PC-9 (cell line): ENCODE measurements around the gene C1orf146. TPM values are rescaled to one million over a fixed set of nuclear protein-coding genes. Genes with fewer than 3 reads are reported as not detected.

ENCODE experiments used
- BruUV-seq: library from RNA; stranded (reverse); fragments of 400-500 nt; replicated peaks from 2 replicates; lab custom pipeline; 2021; lab: Mats Ljungman, UMichigan
- CTCF ChIA-PET: fragments of 300-600 bp; sonication (Branson Sonifier 250); formaldehyde crosslinking; loops from one replicate; lab custom pipeline; 2022; ENCODE audit warnings: antibody characterized with exemption; lab: Charles Lee
- POLR2A ChIA-PET: fragments of 300-600 bp; sonication (Branson Sonifier 250); formaldehyde crosslinking; loops from one replicate; lab custom pipeline; 2022; ENCODE audit warnings: antibody characterized with exemption; ENCODE audit not compliant: unreplicated experiment; lab: Charles Lee
- DNase-seq, 2 experiments: peaks; one replicate each; pipeline versions ENCODE4 v3.0.0 to v3.0.0-alpha.2; 2015 to 2022; ENCODE audit warnings: mixed read lengths in 1 of 2
- H2AFZ ChIP-seq: fragments of 200-600 bp; sonication (generic); 2 replicates; pipeline ENCODE4 v1.8.1; 2017; ENCODE audit warnings: antibody characterized with exemption
- H3F3A ChIP-seq: fragments of 200-600 bp; sonication (generic); 2 replicates; pipeline ENCODE4 v1.8.1; 2017; ENCODE audit warnings: antibody characterized with exemption, mild to moderate bottlenecking, low read depth; ENCODE audit not compliant: insufficient read depth
- H3K27ac ChIP-seq: fragments of 200-600 bp; sonication (generic); 2 replicates; pipeline ENCODE4 v1.6.1; 2016; ENCODE audit warnings: mixed run types
- H3K27me3 ChIP-seq: fragments of 200-600 bp; sonication (generic); 2 replicates; pipeline ENCODE4 v1.6.1; 2016; ENCODE audit warnings: low read depth, mixed run types; ENCODE audit not compliant: insufficient read depth
- H3K36me3 ChIP-seq: fragments of 200-600 bp; sonication (generic); 2 replicates; pipeline ENCODE4 v1.6.1; 2016; ENCODE audit warnings: low read depth, mixed run types
- H3K4me1 ChIP-seq: fragments of 200-600 bp; sonication (generic); replicated peaks from 2 replicates; pipeline ENCODE4 v1.6.1; 2016; ENCODE audit warnings: mixed run types; ENCODE audit not compliant: insufficient read depth
- H3K4me2 ChIP-seq: fragments of 200-600 bp; sonication (generic); 2 replicates; pipeline ENCODE4 v1.6.1; 2017; ENCODE audit warnings: mixed run types
- H3K4me3 ChIP-seq: fragments of 200-600 bp; sonication (generic); 2 replicates; pipeline ENCODE4 v1.6.1; 2016; ENCODE audit warnings: mixed run types
- H3K79me2 ChIP-seq: fragments of 200-600 bp; sonication (generic); 2 replicates; pipeline ENCODE4 v1.6.1; 2017; ENCODE audit warnings: low read depth, mixed run types
- H3K9me2 ChIP-seq: fragments of 200-600 bp; sonication (generic); 2 replicates; pipeline ENCODE4 v1.8.1; 2017; ENCODE audit warnings: mild to moderate bottlenecking; ENCODE audit not compliant: insufficient read depth
- H3K9me3 ChIP-seq: fragments of 200-600 bp; sonication (generic); 2 replicates; pipeline ENCODE4 v1.8.1; 2016; ENCODE audit warnings: low read depth; ENCODE audit not compliant: insufficient read depth
- H4K20me1 ChIP-seq: fragments of 200-600 bp; sonication (generic); 2 replicates; pipeline ENCODE4 v1.8.1; 2017; ENCODE audit not compliant: insufficient read depth
- EZH2 ChIP-seq: fragments of 200-600 bp; sonication (generic); IDR thresholded peaks from 2 replicates; pipeline ENCODE4 v1.8.0; 2017; ENCODE audit warnings: antibody characterized with exemption, low read depth
- intact Hi-C: fragments of 100-400 bp; cut with micrococcal nuclease; formaldehyde crosslinking; loops from one replicate; pipeline ENCODE4 v1.10.0; 2022; ENCODE audit not compliant: unreplicated experiment
- total RNA-seq: library from RNA; stranded (reverse); gene quantifications from 2 replicates; pipeline ENCODE4 v1.2.3, GENCODE V29; 2021
- TF ChIP-seq, protein P1 (sequence below): fragments of 200-600 bp; sonication (generic); conservative IDR thresholded peaks from 2 replicates; pipeline ENCODE4 v1.6.1; 2017; ENCODE audit warnings: mixed run types, antibody characterized with exemption, mild to moderate bottlenecking, moderate library complexity

The C1orf146 gene
- total RNA-seq, 1 experiment from 2014 or later, result not detected

DNA sequence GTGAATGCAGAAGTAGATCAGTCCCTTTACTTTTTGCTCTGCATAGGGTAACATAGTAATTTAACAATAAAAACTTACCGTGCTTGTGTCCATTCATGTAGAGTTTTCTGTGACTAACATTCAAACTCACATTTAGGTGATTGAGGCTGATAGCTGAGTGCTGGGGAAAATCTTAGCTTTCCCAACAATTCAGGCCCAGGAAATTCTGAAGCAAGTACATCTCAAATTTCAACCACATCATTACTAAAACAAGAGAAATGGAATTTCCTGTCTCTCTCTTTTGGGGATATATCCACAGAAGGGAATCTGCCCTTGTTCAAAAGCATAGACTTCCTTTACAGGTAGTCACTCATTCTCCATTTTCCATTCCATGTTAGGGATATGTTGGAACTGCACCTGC lies 33.1 kb upstream of the C1orf146 start:
- no TSS peak for BruUV-seq
- Histone ChIP-seq H2AFZ (no peak overlapping the region), H3K9me3 (no peaks in the 10 kb centered on the region), H3K36me3 (no peaks in the 10 kb centered on the region), H3K27me3 (no peaks in the 10 kb centered on the region), H3K4me3 (no peak overlapping the region), H3K79me2 (no peaks in the 10 kb centered on the region), H3K4me2 (no peak overlapping the region), H4K20me1 (no peaks in the 10 kb centered on the region), H3K4me1 (0 out of 2 replicates have a peak, but pooled peaks cover 7% of the 10 kb centered on the region), H3K27ac (no peak overlapping the region), H3F3A (no peaks in the 10 kb centered on the region), H3K9me2 (no peaks in the 10 kb centered on the region)
- DNase-seq, result peak in 1 of 2 experiments; percentile 4
- intact Hi-C loops, result no loop called here
- POLR2A ChIA-PET, result no interaction called here
- CTCF ChIA-PET, result no interaction called here
- no peak for TF ChIP-seq EZH2
- TF ChIP-seq, protein P1, sequence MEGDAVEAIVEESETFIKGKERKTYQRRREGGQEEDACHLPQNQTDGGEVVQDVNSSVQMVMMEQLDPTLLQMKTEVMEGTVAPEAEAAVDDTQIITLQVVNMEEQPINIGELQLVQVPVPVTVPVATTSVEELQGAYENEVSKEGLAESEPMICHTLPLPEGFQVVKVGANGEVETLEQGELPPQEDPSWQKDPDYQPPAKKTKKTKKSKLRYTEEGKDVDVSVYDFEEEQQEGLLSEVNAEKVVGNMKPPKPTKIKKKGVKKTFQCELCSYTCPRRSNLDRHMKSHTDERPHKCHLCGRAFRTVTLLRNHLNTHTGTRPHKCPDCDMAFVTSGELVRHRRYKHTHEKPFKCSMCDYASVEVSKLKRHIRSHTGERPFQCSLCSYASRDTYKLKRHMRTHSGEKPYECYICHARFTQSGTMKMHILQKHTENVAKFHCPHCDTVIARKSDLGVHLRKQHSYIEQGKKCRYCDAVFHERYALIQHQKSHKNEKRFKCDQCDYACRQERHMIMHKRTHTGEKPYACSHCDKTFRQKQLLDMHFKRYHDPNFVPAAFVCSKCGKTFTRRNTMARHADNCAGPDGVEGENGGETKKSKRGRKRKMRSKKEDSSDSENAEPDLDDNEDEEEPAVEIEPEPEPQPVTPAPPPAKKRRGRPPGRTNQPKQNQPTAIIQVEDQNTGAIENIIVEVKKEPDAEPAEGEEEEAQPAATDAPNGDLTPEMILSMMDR, result no peak

DNA sequence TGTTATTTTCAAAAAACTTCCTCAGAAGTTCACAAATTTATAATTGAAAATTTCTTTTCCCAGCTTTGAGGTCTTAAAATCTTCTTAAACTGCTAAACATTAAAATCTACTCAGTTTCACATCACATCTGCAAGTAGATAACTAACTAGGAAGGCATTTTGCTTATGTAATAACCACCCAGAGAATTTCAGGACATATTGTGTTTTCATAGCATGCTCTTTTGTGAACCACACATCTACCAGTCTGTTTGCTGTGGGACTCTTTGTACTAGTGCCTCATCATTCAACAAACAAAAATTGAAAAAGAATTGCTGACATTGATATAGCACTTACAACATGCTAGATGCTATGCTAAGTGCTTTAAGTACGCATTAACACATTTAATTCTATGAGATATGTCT lies 31.6 kb upstream of the C1orf146 start:
- no peaks in the 10 kb centered on the region for H3K79me2 ChIP-seq
- H3K4me1 ChIP-seq, result 0 out of 2 replicates have a peak, but pooled peaks cover 7% of the 10 kb centered on the region
- no peaks in the 10 kb centered on the region for H4K20me1 ChIP-seq
- no peaks in the 10 kb centered on the region for H3K36me3 ChIP-seq
- no peaks in the 10 kb centered on the region for H3F3A ChIP-seq
- TF ChIP-seq, protein P1, result no peak
- TF ChIP-seq EZH2, result no peak
- H3K4me3 ChIP-seq, result no peak overlapping the region
- CTCF ChIA-PET, result no interaction called here
- no peak overlapping the region for H3K27ac ChIP-seq
- no peaks in the 10 kb centered on the region for H3K27me3 ChIP-seq
- POLR2A ChIA-PET, result no interaction called here
- H3K9me3 ChIP-seq, result no peaks in the 10 kb centered on the region
- DNase-seq, result no peak
- no peak overlapping the region for H3K4me2 ChIP-seq
- intact Hi-C loops, result no loop called here
- BruUV-seq, result no TSS peak
- H3K9me2 ChIP-seq, result no peaks in the 10 kb centered on the region
- no peak overlapping the region for H2AFZ ChIP-seq

DNA sequence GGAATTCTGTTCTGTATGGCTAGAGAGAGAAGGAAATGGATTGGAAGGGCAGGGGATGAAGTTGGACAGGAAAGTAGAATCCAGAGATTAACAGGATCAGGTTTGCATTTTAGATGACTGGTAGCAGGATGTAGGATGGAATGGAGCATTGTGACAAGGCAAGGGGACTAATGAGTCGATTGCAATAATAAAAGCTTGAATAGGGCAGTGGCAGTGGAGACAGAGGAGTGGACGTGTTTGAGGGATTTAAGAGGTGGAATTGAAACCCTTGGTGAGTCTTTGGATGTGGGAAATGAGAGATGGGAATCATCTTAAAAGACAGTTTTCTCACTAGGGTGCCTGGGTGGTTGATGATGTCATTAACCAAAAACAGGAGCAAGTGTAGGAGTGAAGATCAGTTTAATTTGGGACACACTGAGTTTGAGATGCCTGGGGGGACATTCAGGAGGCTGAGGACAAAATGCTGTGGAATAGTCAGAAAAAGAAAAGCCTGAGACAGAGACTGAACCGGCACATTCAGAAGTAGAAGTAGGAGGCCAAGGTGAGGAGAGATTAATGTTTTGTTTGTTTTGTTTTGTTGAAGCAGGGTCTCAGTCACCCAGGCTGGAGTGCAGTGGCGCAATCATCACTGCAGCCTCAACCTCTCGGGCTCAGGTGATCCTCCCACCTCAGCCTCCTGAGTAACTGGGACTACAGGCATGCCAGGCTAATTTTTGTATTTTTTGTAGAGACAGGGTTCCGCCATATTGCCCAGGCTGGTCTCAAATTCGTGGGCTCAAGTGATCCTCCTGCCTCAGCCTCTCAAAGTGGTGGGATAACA lies 29.1 kb upstream of the C1orf146 start:
- CTCF ChIA-PET, result no interaction called here
- Histone ChIP-seq H3K9me2 (no peaks in the 10 kb centered on the region), H3K36me3 (no peaks in the 10 kb centered on the region), H3K9me3 (no peaks in the 10 kb centered on the region), H3F3A (no peaks in the 10 kb centered on the region), H4K20me1 (no peaks in the 10 kb centered on the region), H3K27ac (no peak overlapping the region), H3K4me3 (no peak overlapping the region), H2AFZ (no peak overlapping the region), H3K79me2 (no peaks in the 10 kb centered on the region), H3K4me1 (0 out of 2 replicates have a peak, but pooled peaks cover 7% of the 10 kb centered on the region), H3K27me3 (no peaks in the 10 kb centered on the region), H3K4me2 (no peak overlapping the region)
- POLR2A ChIA-PET, result interaction anchor here (0.6 kb wide), 1 partner anchor 592 kb away, joined by 4 read pairs; no protein-coding TSS in a partner anchor
- intact Hi-C loops, result no loop called here
- TF ChIP-seq, protein P1, result no peak
- no peak for TF ChIP-seq EZH2
- BruUV-seq, result no TSS peak
- DNase-seq, result no peak
